ENCODE results near the gene ZDHHC14.
"Not testable (repeated sequence)": the region's sequence is repeated elsewhere in the genome, so short reads cannot be mapped to it uniquely, and the experiment has no call there.

Gene ZDHHC14

DNA sequence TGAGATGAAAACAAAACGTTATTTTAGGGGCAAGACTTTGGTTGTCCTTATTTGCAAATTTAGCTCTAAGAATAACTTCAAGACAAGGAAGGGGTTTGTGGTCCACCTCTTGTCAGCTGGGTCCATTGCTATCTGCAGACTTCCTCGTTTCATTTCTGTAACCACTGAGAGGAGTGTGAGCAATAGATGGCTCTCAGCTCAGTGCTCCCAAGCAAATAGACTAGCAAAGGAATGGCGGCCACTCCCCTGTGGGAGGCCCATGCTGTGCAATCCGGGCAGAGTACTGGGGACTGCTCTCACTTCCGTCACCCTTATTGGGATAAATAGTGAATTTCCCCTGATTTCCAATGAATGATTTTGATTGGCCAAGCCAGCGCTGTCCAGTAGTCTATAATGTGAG, 176.6 kb downstream of the ZDHHC14 start:
- H3K4me3 ChIP-seq (ENCODE audit: low read depth, low read length), result no peak overlapping the region
- TF ChIP-seq, protein P1, sequence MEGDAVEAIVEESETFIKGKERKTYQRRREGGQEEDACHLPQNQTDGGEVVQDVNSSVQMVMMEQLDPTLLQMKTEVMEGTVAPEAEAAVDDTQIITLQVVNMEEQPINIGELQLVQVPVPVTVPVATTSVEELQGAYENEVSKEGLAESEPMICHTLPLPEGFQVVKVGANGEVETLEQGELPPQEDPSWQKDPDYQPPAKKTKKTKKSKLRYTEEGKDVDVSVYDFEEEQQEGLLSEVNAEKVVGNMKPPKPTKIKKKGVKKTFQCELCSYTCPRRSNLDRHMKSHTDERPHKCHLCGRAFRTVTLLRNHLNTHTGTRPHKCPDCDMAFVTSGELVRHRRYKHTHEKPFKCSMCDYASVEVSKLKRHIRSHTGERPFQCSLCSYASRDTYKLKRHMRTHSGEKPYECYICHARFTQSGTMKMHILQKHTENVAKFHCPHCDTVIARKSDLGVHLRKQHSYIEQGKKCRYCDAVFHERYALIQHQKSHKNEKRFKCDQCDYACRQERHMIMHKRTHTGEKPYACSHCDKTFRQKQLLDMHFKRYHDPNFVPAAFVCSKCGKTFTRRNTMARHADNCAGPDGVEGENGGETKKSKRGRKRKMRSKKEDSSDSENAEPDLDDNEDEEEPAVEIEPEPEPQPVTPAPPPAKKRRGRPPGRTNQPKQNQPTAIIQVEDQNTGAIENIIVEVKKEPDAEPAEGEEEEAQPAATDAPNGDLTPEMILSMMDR (IDR thresholded peaks at IDR 0.05; ENCODE audit: low read depth, low read length), result no peak

DNA sequence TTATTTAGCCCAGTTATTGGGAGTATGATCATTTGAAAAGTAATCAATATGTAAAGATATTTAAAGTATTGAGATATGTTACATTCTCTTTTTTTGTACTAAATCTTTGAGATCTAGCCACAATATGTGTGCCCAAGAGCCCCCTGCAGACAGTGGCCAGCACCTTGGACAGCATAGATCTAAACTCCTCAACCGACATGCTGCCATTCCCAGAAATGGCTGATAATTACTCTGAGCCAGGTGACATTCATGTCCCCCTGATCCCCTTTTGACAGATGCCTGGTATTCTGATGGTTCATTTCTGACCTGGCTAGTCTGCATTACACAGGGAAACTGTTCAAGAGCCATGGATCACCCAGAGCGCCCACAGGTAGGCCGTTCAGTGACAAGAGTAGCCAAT, 177.1 kb downstream of the ZDHHC14 start:
- TF ChIP-seq, protein P1 (IDR thresholded peaks at IDR 0.05; ENCODE audit: low read depth, low read length), result no peak

DNA sequence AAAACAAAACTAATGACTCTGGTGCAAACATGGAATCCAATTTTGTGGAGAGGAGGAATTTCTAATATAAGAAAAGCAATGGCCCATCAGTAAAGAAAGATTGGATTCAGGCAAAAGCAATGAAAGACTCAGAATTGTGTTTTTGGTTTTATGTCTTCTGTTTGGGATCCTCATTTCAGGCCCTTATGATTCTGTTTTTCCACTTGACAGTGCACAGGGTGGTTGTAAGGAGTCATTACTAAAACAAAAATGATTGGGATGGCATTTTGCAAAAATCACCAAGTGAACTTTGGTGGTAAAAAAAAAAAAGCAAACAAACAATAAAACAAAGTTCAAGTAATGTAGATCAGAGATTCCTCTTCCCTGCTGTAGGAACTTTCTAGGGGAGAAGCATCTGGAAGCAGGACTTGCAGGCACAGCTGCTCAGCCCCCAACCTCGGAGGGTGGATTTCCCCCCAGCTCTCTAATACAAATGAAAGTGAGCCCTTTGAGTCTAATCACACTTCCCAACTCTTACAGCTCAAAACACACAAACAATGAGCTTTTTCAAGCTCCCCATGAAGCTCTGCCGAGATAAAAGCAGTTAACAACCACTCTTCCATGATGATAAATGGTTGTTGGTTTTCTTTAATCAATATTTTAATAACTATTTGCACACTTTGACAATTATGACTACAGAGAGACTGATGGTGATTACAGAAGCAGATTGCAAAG, 177.7 kb downstream of the ZDHHC14 start:
- TF ChIP-seq, protein P1 (IDR thresholded peaks at IDR 0.05; ENCODE audit: low read depth, low read length), result no peak
- H3K4me3 ChIP-seq (ENCODE audit: low read depth, low read length), result no peak overlapping the region

More for the DNA sequence above, 177.1 kb downstream of the ZDHHC14 start:
- H3K4me3 ChIP-seq (ENCODE audit: low read depth, low read length), result no peak overlapping the region

DNA sequence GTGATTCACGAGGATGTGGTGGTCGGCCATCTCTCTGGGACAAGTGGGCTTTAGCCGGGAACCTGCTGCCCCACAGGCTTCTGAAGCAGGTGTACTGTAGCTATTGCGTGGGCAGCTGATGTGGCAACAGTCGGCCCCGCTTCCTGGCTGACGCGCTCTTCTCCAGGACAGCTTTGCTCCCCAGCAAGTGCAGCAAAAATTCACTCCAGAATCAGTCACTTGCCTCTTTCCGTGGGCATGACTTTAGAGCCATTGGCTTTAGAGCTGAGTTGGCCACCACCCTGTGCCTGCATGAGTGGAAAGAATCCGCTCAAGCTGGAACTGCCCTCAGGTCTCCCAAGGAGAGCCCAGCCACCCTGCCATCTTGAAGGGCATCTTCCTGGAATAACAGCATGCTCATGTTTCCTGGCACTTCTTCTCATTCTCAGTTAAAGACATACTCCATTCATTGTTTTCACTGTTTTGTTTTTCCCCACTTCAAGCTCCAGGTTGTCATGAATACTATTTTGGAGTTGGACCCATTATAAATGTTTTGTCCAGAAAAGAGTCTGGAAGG, 178.3 kb downstream of the ZDHHC14 start:
- no peak overlapping the region for H3K4me3 ChIP-seq (ENCODE audit: low read depth, low read length)
- TF ChIP-seq, protein P1 (IDR thresholded peaks at IDR 0.05; ENCODE audit: low read depth, low read length), result no peak

DNA sequence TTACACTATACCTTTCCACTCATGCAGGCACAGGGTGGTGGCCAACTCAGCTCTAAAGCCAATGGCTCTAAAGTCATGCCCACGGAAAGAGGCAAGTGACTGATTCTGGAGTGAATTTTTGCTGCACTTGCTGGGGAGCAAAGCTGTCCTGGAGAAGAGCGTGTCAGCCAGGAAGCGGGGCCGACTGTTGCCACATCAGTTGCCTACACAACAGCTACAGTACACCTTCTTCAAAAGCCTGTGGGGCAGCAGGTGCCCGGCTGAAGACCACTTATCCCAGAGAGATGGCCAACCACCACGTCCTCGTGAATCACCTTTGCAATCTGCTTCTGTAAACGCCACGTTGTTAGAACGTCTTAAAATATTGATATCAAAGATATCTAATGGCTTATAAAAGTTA, 179.1 kb downstream of the ZDHHC14 start:
- H3K4me3 ChIP-seq (ENCODE audit: low read depth, low read length), result not testable (repeated sequence)

- TF ChIP-seq, protein P1 (IDR thresholded peaks at IDR 0.05; ENCODE audit: low read depth, low read length), result no peak
Measured at GRCh38 chr6:157560691-157561413, 179.9 kb downstream of the ZDHHC14 start.

DNA sequence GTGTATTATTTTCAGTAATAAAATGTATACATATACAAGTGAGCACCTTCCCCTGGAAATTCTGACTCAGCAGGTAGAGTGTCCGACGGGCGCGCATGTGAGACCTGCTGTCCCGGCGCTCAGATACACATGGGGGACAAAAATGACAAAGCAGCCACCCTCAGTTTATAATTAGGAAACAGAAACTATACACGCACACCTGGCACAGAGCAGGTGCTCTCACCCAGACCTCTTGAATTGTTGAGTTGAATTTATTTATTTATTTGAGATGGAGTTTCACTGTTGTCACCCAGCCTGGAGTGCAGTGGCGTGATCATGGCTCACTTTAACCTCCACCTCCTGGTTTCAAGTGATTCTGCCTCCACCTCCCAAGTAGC, 180.4 kb downstream of the ZDHHC14 start:
- TF ChIP-seq, protein P1 (IDR thresholded peaks at IDR 0.05; ENCODE audit: low read depth, low read length), result no peak
- H3K4me3 ChIP-seq (ENCODE audit: low read depth, low read length), result no peak overlapping the region

More at GRCh38 chr6:157560691-157561413, 179.9 kb downstream of the ZDHHC14 start:
- no peak overlapping the region for H3K4me3 ChIP-seq (ENCODE audit: low read depth, low read length)
